HEK293 (cell line): ENCODE measurements around the gene INPP5A.

Experiments used
- CTCF ChIA-PET: fragments of 350-600 bp; formaldehyde crosslinking; extraction: SDS; loops from one replicate; lab custom pipeline; 2021; ENCODE audit warnings: antibody characterized with exemption; lab: Yijun Ruan, JAX
- POLR2A ChIA-PET: fragments of 300-600 bp; formaldehyde crosslinking; extraction: SDS; loops from one replicate; lab custom pipeline; 2020; ENCODE audit warnings: antibody characterized with exemption, inconsistent platforms; lab: Yijun Ruan, JAX
- H3K27ac ChIP-seq: fragments of 200-500 bp; sonication (Bioruptor generic); 2 replicates; pipeline ENCODE4 v1.5.1; 2014; ENCODE audit warnings: low read depth, low read length, control low read depth, inconsistent platforms; ENCODE audit errors: extremely low read depth
- H3K36me3 ChIP-seq, 2 experiments: fragments of 200-500 bp in 1 of 2; sonication (Bioruptor generic) in 1 of 2; 1 replicate in 1 of 2; 2 replicates in 1 of 2; pipeline ENCODE4 v1.5.1; 2014 to 2017; ENCODE audit warnings: inconsistent platforms in 2 of 2, low read length in 2 of 2; ENCODE audit not compliant: control insufficient read depth in 2 of 2, insufficient read depth in 1 of 2
- H3K4me1 ChIP-seq: fragments of 200-500 bp; sonication (Bioruptor generic); 2 replicates; pipeline ENCODE4 v1.5.1; 2014; ENCODE audit warnings: mild to moderate bottlenecking, low read length, inconsistent platforms; ENCODE audit not compliant: control insufficient read depth, insufficient read depth
- H3K4me3 ChIP-seq: 2 replicates; pipeline ENCODE4 v1.5.1; 2011; ENCODE audit warnings: low read depth, mild to moderate bottlenecking, control low read depth, low read length, moderate library complexity
- H3K9me3 ChIP-seq: fragments of 200-500 bp; sonication (Bioruptor generic); 2 replicates; pipeline ENCODE4 v1.5.1; 2014; ENCODE audit warnings: low read depth, low read length, inconsistent platforms; ENCODE audit not compliant: control insufficient read depth, insufficient read depth
- ATF2 ChIP-seq: fragments of 450-650 bp; formaldehyde crosslinking; IDR thresholded peaks from 2 replicates; pipeline ENCODE4 v1.5.1; 2016; ENCODE audit warnings: missing biosample characterization, missing genetic modification characterization, low read depth
- KLF17 ChIP-seq: fragments of 450-650 bp; formaldehyde crosslinking; IDR thresholded peaks from 2 replicates; pipeline ENCODE4 v1.5.1; 2016; ENCODE audit warnings: missing biosample characterization, missing genetic modification characterization
- MEIS1 ChIP-seq: sonication (generic); formaldehyde crosslinking; IDR thresholded peaks from 2 replicates; pipeline ENCODE4 v1.8.1; 2022; ENCODE audit warnings: missing genetic modification reagents, mild to moderate bottlenecking, borderline replicate concordance
- PBX3 ChIP-seq: sonication (generic); formaldehyde crosslinking; IDR thresholded peaks from 2 replicates; pipeline ENCODE4 v1.8.1; 2022; ENCODE audit warnings: mild to moderate bottlenecking, moderate library complexity, missing genetic modification reagents
- PRDM4 ChIP-seq: fragments of 450-650 bp; formaldehyde crosslinking; IDR thresholded peaks from 2 replicates; pipeline ENCODE4 v1.5.1; 2017; ENCODE audit warnings: missing biosample characterization, missing genetic modification characterization
- REST ChIP-seq: fragments of 450-650 bp; formaldehyde crosslinking; IDR thresholded peaks from 2 replicates; pipeline ENCODE4 v1.5.1; 2016; ENCODE audit warnings: missing biosample characterization, missing genetic modification characterization
- SP2 ChIP-seq: fragments of 450-650 bp; formaldehyde crosslinking; IDR thresholded peaks from 2 replicates; pipeline ENCODE4 v1.5.1; 2016; ENCODE audit warnings: missing biosample characterization, missing genetic modification characterization
- WT1 ChIP-seq: fragments of 450-650 bp; formaldehyde crosslinking; IDR thresholded peaks from 2 replicates; pipeline ENCODE4 v1.5.1; 2016; ENCODE audit warnings: missing biosample characterization, missing genetic modification characterization
- ZEB2 ChIP-seq: fragments of 450-650 bp; formaldehyde crosslinking; IDR thresholded peaks from 2 replicates; pipeline ENCODE4 v1.5.1; 2016; ENCODE audit warnings: missing biosample characterization, missing genetic modification characterization
- ZFP41 ChIP-seq: fragments of 450-650 bp; formaldehyde crosslinking; IDR thresholded peaks from 2 replicates; pipeline ENCODE4 v1.5.1; 2016; ENCODE audit warnings: missing biosample characterization, missing genetic modification characterization, borderline replicate concordance
- ZNF121 ChIP-seq: fragments of 450-650 bp; formaldehyde crosslinking; IDR thresholded peaks from 2 replicates; pipeline ENCODE4 v1.5.1; 2016; ENCODE audit warnings: missing biosample characterization, missing genetic modification characterization
- ZNF274 ChIP-seq, 2 experiments: fragments of 200-500 bp in 1 of 2; fragments of 450-650 bp in 1 of 2; sonication (Bioruptor generic) in 1 of 2; formaldehyde crosslinking in 1 of 2; IDR thresholded peaks; 2 replicates each; pipeline versions ENCODE4 v1.5.1 to v1.6.1; 2014 to 2016; ENCODE audit warnings: borderline replicate concordance in 1 of 2, inconsistent platforms in 1 of 2, low read length in 1 of 2, missing biosample characterization in 1 of 2, missing genetic modification characterization in 1 of 2
- ZNF302 ChIP-seq: fragments of 450-650 bp; formaldehyde crosslinking; IDR thresholded peaks from 2 replicates; pipeline ENCODE4 v1.5.1; 2016; ENCODE audit warnings: missing biosample characterization, missing genetic modification characterization, low read depth
- ZNF37A ChIP-seq: fragments of 450-650 bp; IDR thresholded peaks from 2 replicates; pipeline ENCODE4 v1.5.1; 2018; ENCODE audit warnings: missing biosample characterization, missing genetic modification characterization
- ZNF404 ChIP-seq: fragments of 450-650 bp; formaldehyde crosslinking; IDR thresholded peaks from 2 replicates; pipeline ENCODE4 v1.5.1; 2017; ENCODE audit warnings: missing biosample characterization, missing genetic modification characterization
- ZNF426 ChIP-seq: fragments of 450-650 bp; formaldehyde crosslinking; IDR thresholded peaks from 2 replicates; pipeline ENCODE4 v1.5.1; 2017; ENCODE audit warnings: missing biosample characterization, missing genetic modification characterization, mild to moderate bottlenecking, inconsistent platforms, moderate library complexity
- ZNF514 ChIP-seq: fragments of 450-650 bp; formaldehyde crosslinking; IDR thresholded peaks from 2 replicates; pipeline ENCODE4 v1.5.1; 2016; ENCODE audit warnings: missing biosample characterization, missing genetic modification characterization
- ZNF521 ChIP-seq: fragments of 450-650 bp; formaldehyde crosslinking; IDR thresholded peaks from 2 replicates; pipeline ENCODE4 v1.5.1; 2017; ENCODE audit warnings: missing biosample characterization, mild to moderate bottlenecking, missing genetic modification characterization
- ZNF530 ChIP-seq: fragments of 450-650 bp; formaldehyde crosslinking; IDR thresholded peaks from 2 replicates; pipeline ENCODE4 v1.5.1; 2016; ENCODE audit warnings: low read depth, missing biosample characterization, missing genetic modification characterization
- ZNF658 ChIP-seq: fragments of 450-650 bp; formaldehyde crosslinking; IDR thresholded peaks from 2 replicates; pipeline ENCODE4; 2016; ENCODE audit warnings: missing biosample characterization, missing genetic modification characterization
- ZNF701 ChIP-seq: fragments of 450-650 bp; formaldehyde crosslinking; IDR thresholded peaks from 2 replicates; pipeline ENCODE4 v1.5.1; 2016; ENCODE audit warnings: missing biosample characterization, missing genetic modification characterization
- ZNF768 ChIP-seq: fragments of 450-650 bp; formaldehyde crosslinking; IDR thresholded peaks from 2 replicates; pipeline ENCODE4 v1.5.1; 2018; ENCODE audit warnings: missing biosample characterization, mild to moderate bottlenecking, missing genetic modification characterization
- ZSCAN5A ChIP-seq: fragments of 450-650 bp; formaldehyde crosslinking; IDR thresholded peaks from 2 replicates; pipeline ENCODE4 v1.5.1; 2016; ENCODE audit warnings: missing biosample characterization, missing genetic modification characterization

INPP5A gene

GRCh38 chr10:132665946-132666704 is 128.5 kb downstream of the INPP5A start:
- ChIA-PET POLR2A (no interaction called here), CTCF (interaction anchor here (5.0 kb wide), 1 partner anchor 12 kb away, joined by 24 read pairs; no protein-coding TSS in a partner anchor)
- H3K36me3 ChIP-seq: no peaks in the 10 kb centered on the region
- no peaks in the 10 kb centered on the region for H3K9me3 ChIP-seq
- no peak overlapping the region for H3K4me3 ChIP-seq
- no peak overlapping the region for H3K27ac ChIP-seq
- no peaks in the 10 kb centered on the region; the same call in 1 of the 2 replicates for H3K4me1 ChIP-seq
- TF ChIP-seq ZSCAN5A: no peak
- no peak for TF ChIP-seq ZNF514 (tag by site-specific recombination)
- TF ChIP-seq ZNF37A (tag by site-specific recombination): no peak
- TF ChIP-seq ZNF768 (tag by site-specific recombination): no peak
- TF ChIP-seq ZNF302 (tag by site-specific recombination): no peak
- TF ChIP-seq KLF17 (tag by site-specific recombination): peak; percentile 45; the same call in 1 of the 2 replicates
- no peak for TF ChIP-seq ZFP41 (tag by site-specific recombination)
- TF ChIP-seq ZNF658: no peak
- no peak for TF ChIP-seq ZEB2 (tag by site-specific recombination)
- TF ChIP-seq SP2 (tag by site-specific recombination): no peak
- no peak for TF ChIP-seq PRDM4
- TF ChIP-seq ZNF121 (tag by site-specific recombination): 0 out of 2 replicates have a peak, but pooled peaks have one; percentile 22
- no peak for TF ChIP-seq ZNF701 (tag by site-specific recombination)
- TF ChIP-seq ZNF530 (tag by site-specific recombination): no peak
- TF ChIP-seq MEIS1 (CRISPR knock-in tag): no peak
- TF ChIP-seq ZNF404 (tag by site-specific recombination): no peak
- TF ChIP-seq ATF2 (tag by site-specific recombination): no peak
- TF ChIP-seq WT1 (tag by site-specific recombination): peak; percentile 80
- TF ChIP-seq REST (tag by site-specific recombination): no peak
- TF ChIP-seq ZNF521: no peak
- no peak for TF ChIP-seq PBX3 (CRISPR knock-in tag)
- TF ChIP-seq ZNF274 (IDR thresholded peaks at IDR 0.05; ENCODE audit: low read length): no peak
- no peak for TF ChIP-seq ZNF274 (tag by site-specific recombination; IDR thresholded peaks at IDR 0.05; ENCODE audit: borderline replicate concordance)
- no peak for TF ChIP-seq ZNF426 (tag by site-specific recombination)
